ENCODE measurements around the gene PHETA2.
A peak's percentile ranks its signal among the peaks of the same experiment; 100 is the strongest.
"Not testable (repeated sequence)": the region's sequence is repeated elsewhere in the genome, so short reads cannot be mapped to it uniquely, and the experiment has no call there.

PHETA2 gene

GRCh38 chr22:42070517-42071422 lies 3.3 kb upstream of the PHETA2 start, which contains the start of gene NAGA:
Gene NAGA (minus strand): TSS chr22:42070812. CDS start chr22:42070297, 515 bp downstream.
- DNase-seq, result peak; percentile 96

GRCh38 chr22:42071508-42071907 lies 2.5 kb upstream of the PHETA2 start:
- DNase-seq, result not testable (repeated sequence)

- no peak for DNase-seq
Observed at GRCh38 chr22:42072606-42073330, 1.3 kb upstream of the PHETA2 start.

- DNase-seq, result no peak
Observed at GRCh38 chr22:42073621-42074041, 417 bp upstream of the PHETA2 start.

- no peak for DNase-seq
Observed at GRCh38 chr22:42074846-42075676, 1.0 kb downstream of the PHETA2 start.

GRCh38 chr22:42076764-42077485 lies 2.9 kb downstream of the PHETA2 start:
- DNase-seq, result no peak

- DNase-seq, result no peak
Observed at GRCh38 chr22:42077486-42078125, 3.6 kb downstream of the PHETA2 start.

GRCh38 chr22:42078469-42079318 lies 4.6 kb downstream of the PHETA2 start:
- DNase-seq, result no peak

- DNase-seq, result peak; percentile 96
Observed at GRCh38 chr22:42079319-42080251, 5.5 kb downstream of the PHETA2 start, which contains the start of gene SMDT1. Gene SMDT1 (plus strand): TSS chr22:42079700. CDS start chr22:42079769, 69 bp downstream.

GRCh38 chr22:42080287-42080686 lies 6.2 kb downstream of the PHETA2 start:
- DNase-seq, result peak; percentile 22

- DNase-seq, result no peak
Observed at GRCh38 chr22:42083119-42083518, 9.1 kb downstream of the PHETA2 start.

GRCh38 chr22:42084874-42085273 lies 10.8 kb downstream of the PHETA2 start:
- DNase-seq, result no peak

GRCh38 chr22:42086051-42086450 lies 12.0 kb downstream of the PHETA2 start:
- no peak for DNase-seq

GRCh38 chr22:42090596-42091454 lies 16.8 kb downstream of the PHETA2 start, which contains the start of gene NDUFA6:
Gene NDUFA6 (minus strand): TSS chr22:42090772. CDS start chr22:42090744, 28 bp downstream.
- DNase-seq, result peak; percentile 98

- no peak for DNase-seq
Observed at GRCh38 chr22:42091455-42091782, 17.4 kb downstream of the PHETA2 start.

- DNase-seq, result no peak
Observed at GRCh38 chr22:42101199-42101598, 27.2 kb downstream of the PHETA2 start.

- DNase-seq, result not testable (repeated sequence)
Observed at GRCh38 chr22:42104332-42104860, 30.3 kb downstream of the PHETA2 start.

- no peak for DNase-seq
Observed at GRCh38 chr22:42108848-42109247, 34.8 kb downstream of the PHETA2 start.

Measured in NCI-H345 (cell line).